Activated CD8-positive, alpha-beta T cell treated with anti-CD3 and anti-CD28 coated beads, Interleukin-2, amount 10 ng/mL, durations not matched to agents 7 days and 5 days (primary cell): ENCODE measurements around the gene RHOU. TPM values are rescaled to one million over a fixed set of nuclear protein-coding genes. Genes with fewer than 3 reads are reported as not detected.
A peak's percentile ranks its signal among the peaks of the same experiment; 100 is the strongest.
"Not testable (repeated sequence)": the region's sequence is repeated elsewhere in the genome, so short reads cannot be mapped to it uniquely, and the experiment has no call there.

ENCODE experiments used
- ATAC-seq: fragments of 150-1000 bp; cut with Tn5 transposase; one replicate; pipeline ENCODE4 v1.10.0; 2021; ENCODE audit warnings: moderate library complexity
- CTCF ChIA-PET: fragments of 350-600 bp; sonication (Branson Sonifier 250); formaldehyde crosslinking; loops from one replicate; lab custom pipeline; 2021; ENCODE audit warnings: antibody characterized with exemption; lab: Charles Lee
- POLR2A ChIA-PET: fragments of 350-600 bp; sonication (Branson Sonifier 250); formaldehyde crosslinking; loops from one replicate; lab custom pipeline; 2021; ENCODE audit warnings: antibody characterized with exemption; lab: Charles Lee
- DNase-seq: peaks from one replicate; pipeline ENCODE4 v3.0.0-alpha.2; 2020
- H3K27ac Mint-ChIP-seq: one replicate; pipeline ENCODE4 v1.8.0; 2021; ENCODE audit warnings: mild to moderate bottlenecking, mixed read lengths
- H3K27me3 Mint-ChIP-seq: one replicate; pipeline ENCODE4 v1.8.0; 2021; ENCODE audit warnings: low read depth, mixed read lengths
- H3K36me3 Mint-ChIP-seq: one replicate; pipeline ENCODE4 v1.8.0; 2021; ENCODE audit warnings: low read depth, mixed read lengths
- H3K4me1 Mint-ChIP-seq: one replicate; pipeline ENCODE4 v1.8.0; 2021; ENCODE audit warnings: low read depth, mixed read lengths
- H3K4me3 Mint-ChIP-seq: one replicate; pipeline ENCODE4 v1.8.0; 2021; ENCODE audit warnings: mild to moderate bottlenecking, mixed read lengths
- H3K9me3 Mint-ChIP-seq: one replicate; pipeline ENCODE4 v1.8.0; 2022; ENCODE audit warnings: mixed read lengths; ENCODE audit not compliant: insufficient read depth
- total RNA-seq, 2 experiments: library from RNA; stranded (reverse); gene quantifications; one replicate each; pipeline ENCODE4 v1.2.3, GENCODE V29; 2021

RHOU gene
- total RNA-seq, 2 experiments from 2014 or later = 9.5 to 9.7 TPM

GRCh38 chr1:228765168-228765946 is 30.1 kb downstream of the RHOU start:
- Mint-ChIP-seq H3K9me3 (no peaks in the 10 kb centered on the region), H3K27ac (peak overlapping the region; percentile 84), H3K36me3 (peaks cover 4% of the 10 kb centered on the region), H3K4me3 (no peak overlapping the region), H3K4me1 (peaks cover 25% of the 10 kb centered on the region), H3K27me3 (peaks cover 12% of the 10 kb centered on the region)
- DNase-seq (peak; percentile 55), ATAC-seq (peak; percentile 78)
- ChIA-PET POLR2A (no interaction called here), CTCF (no interaction called here)

- Mint-ChIP-seq H3K4me1 (peaks cover 25% of the 10 kb centered on the region), H3K36me3 (peaks cover 4% of the 10 kb centered on the region), H3K27ac (no peak overlapping the region), H3K9me3 (no peaks in the 10 kb centered on the region), H3K27me3 (peaks cover 13% of the 10 kb centered on the region), H3K4me3 (no peak overlapping the region)
- POLR2A ChIA-PET = no interaction called here
- DNase-seq = no peak
- CTCF ChIA-PET = interaction anchor here (0.8 kb wide), 1 partner anchor 28 kb away, joined by 3 read pairs; no protein-coding TSS in a partner anchor
- no peak for ATAC-seq
Measured at GRCh38 chr1:228766788-228767187, 31.5 kb downstream of the RHOU start.

- no peak overlapping the region for H3K4me3 Mint-ChIP-seq
- DNase-seq (no peak), ATAC-seq (no peak)
- H3K4me1 Mint-ChIP-seq = peaks cover 27% of the 10 kb centered on the region
- CTCF ChIA-PET = no interaction called here
- H3K27me3 Mint-ChIP-seq = peaks cover 13% of the 10 kb centered on the region
- POLR2A ChIA-PET = no interaction called here
- no peak overlapping the region for H3K27ac Mint-ChIP-seq
- peaks cover 4% of the 10 kb centered on the region for H3K36me3 Mint-ChIP-seq
- no peaks in the 10 kb centered on the region for H3K9me3 Mint-ChIP-seq
Measured at GRCh38 chr1:228767636-228768354, 32.5 kb downstream of the RHOU start.

GRCh38 chr1:228768355-228769000 is 33.2 kb downstream of the RHOU start:
- ChIA-PET CTCF (no interaction called here), POLR2A (no interaction called here)
- H3K27me3 Mint-ChIP-seq = peaks cover 13% of the 10 kb centered on the region
- ATAC-seq = no peak
- H3K4me1 Mint-ChIP-seq = peaks cover 30% of the 10 kb centered on the region
- peaks cover 4% of the 10 kb centered on the region for H3K36me3 Mint-ChIP-seq
- no peak overlapping the region for H3K4me3 Mint-ChIP-seq
- H3K27ac Mint-ChIP-seq = no peak overlapping the region
- no peaks in the 10 kb centered on the region for H3K9me3 Mint-ChIP-seq
- DNase-seq = no peak

- peaks cover 30% of the 10 kb centered on the region for H3K4me1 Mint-ChIP-seq
- no peaks in the 10 kb centered on the region for H3K9me3 Mint-ChIP-seq
- CTCF ChIA-PET = no interaction called here
- H3K27me3 Mint-ChIP-seq = peaks cover 13% of the 10 kb centered on the region
- no peak overlapping the region for H3K27ac Mint-ChIP-seq
- no peak for ATAC-seq
- POLR2A ChIA-PET = no interaction called here
- H3K36me3 Mint-ChIP-seq = peaks cover under 1% of the 10 kb centered on the region
- no peak overlapping the region for H3K4me3 Mint-ChIP-seq
- DNase-seq = no peak
Measured at GRCh38 chr1:228770779-228771223, 35.5 kb downstream of the RHOU start.

GRCh38 chr1:228772516-228773212 is 37.4 kb downstream of the RHOU start:
- CTCF ChIA-PET = no interaction called here
- H3K4me3 Mint-ChIP-seq = no peak overlapping the region
- H3K36me3 Mint-ChIP-seq = no peaks in the 10 kb centered on the region
- ATAC-seq = no peak
- POLR2A ChIA-PET = no interaction called here
- DNase-seq = no peak
- no peaks in the 10 kb centered on the region for H3K9me3 Mint-ChIP-seq
- no peak overlapping the region for H3K27ac Mint-ChIP-seq
- peaks cover 12% of the 10 kb centered on the region for H3K27me3 Mint-ChIP-seq
- peaks cover 20% of the 10 kb centered on the region for H3K4me1 Mint-ChIP-seq

GRCh38 chr1:228775946-228776345 is 40.7 kb downstream of the RHOU start:
- H3K27me3 Mint-ChIP-seq, H3K4me3 Mint-ChIP-seq, H3K27ac Mint-ChIP-seq, CTCF ChIA-PET, ATAC-seq, H3K9me3 Mint-ChIP-seq, H3K36me3 Mint-ChIP-seq, POLR2A ChIA-PET, DNase-seq: not testable (repeated sequence)
- H3K4me1 Mint-ChIP-seq = peaks cover 15% of the 10 kb centered on the region

- POLR2A ChIA-PET = no interaction called here
- Mint-ChIP-seq H3K9me3 (no peaks in the 10 kb centered on the region), H3K4me1 (peaks cover 15% of the 10 kb centered on the region), H3K27ac (no peak overlapping the region), H3K27me3 (peaks cover 6% of the 10 kb centered on the region), H3K36me3 (no peaks in the 10 kb centered on the region), H3K4me3 (no peak overlapping the region)
- DNase-seq (no peak), ATAC-seq (no peak)
- CTCF ChIA-PET = no interaction called here
Measured at GRCh38 chr1:228776449-228776848, 41.2 kb downstream of the RHOU start.

GRCh38 chr1:228777236-228777635 is 42.0 kb downstream of the RHOU start:
- POLR2A ChIA-PET = no interaction called here

GRCh38 chr1:228778026-228778425 is 42.7 kb downstream of the RHOU start:
- ChIA-PET CTCF (interaction anchor here (1.3 kb wide), 1 partner anchor 15 kb away, joined by 3 read pairs; no protein-coding TSS in a partner anchor), POLR2A (no interaction called here)
- no peaks in the 10 kb centered on the region for H3K36me3 Mint-ChIP-seq

More at GRCh38 chr1:228777236-228777635, 42.0 kb downstream of the RHOU start:
- peaks cover 15% of the 10 kb centered on the region for H3K4me1 Mint-ChIP-seq
- DNase-seq = no peak
- peaks cover 6% of the 10 kb centered on the region for H3K27me3 Mint-ChIP-seq
- no peak overlapping the region for H3K4me3 Mint-ChIP-seq
- H3K9me3 Mint-ChIP-seq = no peaks in the 10 kb centered on the region
- CTCF ChIA-PET = no interaction called here
- H3K36me3 Mint-ChIP-seq = no peaks in the 10 kb centered on the region
- no peak overlapping the region for H3K27ac Mint-ChIP-seq
- ATAC-seq = no peak

GRCh38 chr1:228778466-228778865 is 43.2 kb downstream of the RHOU start:
- no peak for ATAC-seq
- Mint-ChIP-seq H3K4me1 (peaks cover 11% of the 10 kb centered on the region), H3K27me3 (peaks cover 6% of the 10 kb centered on the region), H3K27ac (no peak overlapping the region), H3K4me3 (no peak overlapping the region), H3K36me3 (no peaks in the 10 kb centered on the region), H3K9me3 (no peaks in the 10 kb centered on the region)
- ChIA-PET POLR2A (no interaction called here), CTCF (interaction anchor here (1.3 kb wide), 1 partner anchor 14 kb away, joined by 3 read pairs; no protein-coding TSS in a partner anchor)
- DNase-seq = no peak

More at GRCh38 chr1:228778026-228778425, 42.7 kb downstream of the RHOU start:
- peaks cover 6% of the 10 kb centered on the region for H3K27me3 Mint-ChIP-seq
- no peaks in the 10 kb centered on the region for H3K9me3 Mint-ChIP-seq
- DNase-seq (no peak), ATAC-seq (no peak)
- H3K4me1 Mint-ChIP-seq = peaks cover 11% of the 10 kb centered on the region
- no peak overlapping the region for H3K27ac Mint-ChIP-seq
- H3K4me3 Mint-ChIP-seq = no peak overlapping the region
